Transverse colon (tissue), 3 donors: Measurements from ENCODE around the gene HOXA4.

Experiments
- CTCF ChIP-seq, 5 experiments: fragments of 200-600 bp in 3 of 5; fragments of 450-650 bp in 2 of 5; sonication (generic) in 3 of 5; IDR thresholded peaks; 1 replicate in 2 of 5; 2 replicates in 3 of 5; pipeline ENCODE4 v1.5.1; 2016 to 2017; ENCODE audit warnings: antibody characterized with exemption in 5 of 5, inconsistent platforms in 3 of 5, mild to moderate bottlenecking in 2 of 5, moderate library complexity in 1 of 5
- POLR2A ChIP-seq: fragments of 450-650 bp; IDR thresholded peaks from one replicate; pipeline ENCODE4 v1.6.1; 2016; ENCODE audit warnings: antibody characterized with exemption, mild to moderate bottlenecking, moderate library complexity

GRCh38 chr7:27160145-27160545 is 29.6 kb upstream of the HOXA4 start:
- TF ChIP-seq CTCF (IDR thresholded peaks at IDR 0.05) (no peak), POLR2A (no peak)
